ENCODE measurements around the gene ACTR1B.

ACTR1B gene

GRCh38 chr2:97659256-97660043, 4.4 kb downstream of the ACTR1B start:
- TF ChIP-seq CTCF (IDR thresholded peaks at IDR 0.05; ENCODE audit: low read length, missing control alignments): no peak
- no peak overlapping the region for H3K4me3 ChIP-seq (replicated peaks; ENCODE audit: low read depth, low read length)
- DNase-seq (ENCODE audit: low read depth): no peak

GRCh38 chr2:97658691-97659157, 5.1 kb downstream of the ACTR1B start:
- DNase-seq (ENCODE audit: low read depth): no peak
- H3K4me3 ChIP-seq (replicated peaks; ENCODE audit: low read depth, low read length): no peak overlapping the region
- no peak for TF ChIP-seq CTCF (IDR thresholded peaks at IDR 0.05; ENCODE audit: low read length, missing control alignments)

- H3K4me3 ChIP-seq (replicated peaks; ENCODE audit: low read depth, low read length): no peak overlapping the region
- TF ChIP-seq CTCF (IDR thresholded peaks at IDR 0.05; ENCODE audit: low read length, missing control alignments): no peak
- DNase-seq (ENCODE audit: low read depth): no peak
Observed at GRCh38 chr2:97657986-97658690, 5.7 kb downstream of the ACTR1B start.

- no peak overlapping the region for H3K4me3 ChIP-seq (replicated peaks; ENCODE audit: low read depth, low read length)
- DNase-seq (ENCODE audit: low read depth): no peak
- no peak for TF ChIP-seq CTCF (IDR thresholded peaks at IDR 0.05; ENCODE audit: low read length, missing control alignments)
Observed at GRCh38 chr2:97656905-97657587, 6.8 kb downstream of the ACTR1B start.

- H3K4me3 ChIP-seq (replicated peaks; ENCODE audit: low read depth, low read length): no peak overlapping the region
- no peak for DNase-seq (ENCODE audit: low read depth)
- no peak for TF ChIP-seq CTCF (IDR thresholded peaks at IDR 0.05; ENCODE audit: low read length, missing control alignments)
Observed at GRCh38 chr2:97656129-97656755, 7.6 kb downstream of the ACTR1B start.

- no peak for DNase-seq (ENCODE audit: low read depth)
- H3K4me3 ChIP-seq (replicated peaks; ENCODE audit: low read depth, low read length): no peak overlapping the region
- no peak for TF ChIP-seq CTCF (IDR thresholded peaks at IDR 0.05; ENCODE audit: low read length, missing control alignments)
Observed at GRCh38 chr2:97654791-97655190, 9.1 kb downstream of the ACTR1B start.
